ENCODE measurements around the gene CDK17. TPM values are rescaled to one million over a fixed set of nuclear protein-coding genes. Genes with fewer than 3 reads are reported as not detected.

CDK17 gene
- total RNA-seq, 1 experiment from 2014 or later: 21.4 TPM

- no peak overlapping the region for H3K9ac ChIP-seq (ENCODE audit: low read length)
- intact Hi-C loops (cut with micrococcal nuclease): no loop called here
- H3K79me2 ChIP-seq (ENCODE audit: insufficient read depth, low read length): peaks cover 84% of the 10 kb centered on the region
- ATAC-seq (no peak), DNase-seq (ENCODE audit: low read depth, low spot score) (no peak)
- BruUV-seq (replicated peaks): no TSS peak
- no peaks in the 10 kb centered on the region; a peak in 1 of 4 replicates for H3K4me1 ChIP-seq (ENCODE audit: control insufficient read depth in 1 of 2, insufficient read depth in 2 of 2, low read length in 2 of 2)
- H3K9me2 ChIP-seq (ENCODE audit: insufficient read depth): no peaks in the 10 kb centered on the region
- no peaks in the 10 kb centered on the region for H3K9me3 ChIP-seq (ENCODE audit: control insufficient read depth in 1 of 2, insufficient read depth in 1 of 2, low read depth in 1 of 2, low read length in 2 of 2)
- H3K27ac ChIP-seq (ENCODE audit: low read depth, low read length): no peak overlapping the region
- no peaks in the 10 kb centered on the region for H3K27me3 ChIP-seq (ENCODE audit: insufficient read depth, low read length)
- RAD21 ChIA-PET (ENCODE audit: low non-redundant PET in 1 of 2, low total read pairs in 2 of 2, uncharacterized antibody in 2 of 2, unreplicated experiment in 2 of 2): interaction anchor here in 1 of 2 experiments (0.5 kb wide), 2 partner anchors 176 to 277 kb away, joined by 3 read pairs; no protein-coding TSS in a partner anchor
- TF ChIP-seq FOSL1 (IDR thresholded peaks at IDR 0.05; ENCODE audit: low read depth): no peak
- no peak for TF ChIP-seq EZH2phosphoT487 (IDR thresholded peaks at IDR 0.05; ENCODE audit: borderline replicate concordance)
- TF ChIP-seq JUND (IDR thresholded peaks at IDR 0.05): no peak
- TF ChIP-seq ZNF274 (IDR thresholded peaks at IDR 0.05; ENCODE audit: low read depth, low read length): no peak
- no peak for TF ChIP-seq TCF7L2 (IDR thresholded peaks at IDR 0.05; ENCODE audit: borderline replicate concordance, extremely low read depth, insufficient read depth, insufficient read length)
- POLR2A ChIA-PET: interaction anchor here (1.4 kb wide), 1 partner anchor 49 kb away, joined by 3 read pairs; no protein-coding TSS in a partner anchor
- no peak overlapping the region for H3K4me2 ChIP-seq (ENCODE audit: low read length)
- no peaks in the 10 kb centered on the region for H3K36me3 ChIP-seq (ENCODE audit: control insufficient read depth in 1 of 2, insufficient read depth in 2 of 2, low read length in 2 of 2)
- CTCF ChIA-PET: no interaction called here
- H3K4me3 ChIP-seq (replicated peaks in 1 of 2; ENCODE audit: low read depth in 1 of 2, low read length in 2 of 2): no peak overlapping the region
- no peak overlapping the region for H2AFZ ChIP-seq (ENCODE audit: low read depth, low read length, poor library complexity, severe bottlenecking)
- H4K20me1 ChIP-seq (ENCODE audit: insufficient read depth): no peaks in the 10 kb centered on the region
Observed at GRCh38 chr12:96238336-96239047, 161.7 kb downstream of the CDK17 start.

- Histone ChIP-seq H3K79me2 (ENCODE audit: insufficient read depth, low read length) (peaks cover 85% of the 10 kb centered on the region), H3K27me3 (ENCODE audit: insufficient read depth, low read length) (no peaks in the 10 kb centered on the region), H3K27ac (ENCODE audit: low read depth, low read length) (no peak overlapping the region), H3K9ac (ENCODE audit: low read length) (no peak overlapping the region), H3K9me3 (ENCODE audit: control insufficient read depth in 1 of 2, insufficient read depth in 1 of 2, low read depth in 1 of 2, low read length in 2 of 2) (no peaks in the 10 kb centered on the region), H4K20me1 (ENCODE audit: insufficient read depth) (no peaks in the 10 kb centered on the region), H3K9me2 (ENCODE audit: insufficient read depth) (no peaks in the 10 kb centered on the region), H3K4me2 (ENCODE audit: low read length) (no peak overlapping the region), H2AFZ (ENCODE audit: low read depth, low read length, poor library complexity, severe bottlenecking) (no peak overlapping the region), H3K36me3 (ENCODE audit: control insufficient read depth in 1 of 2, insufficient read depth in 2 of 2, low read length in 2 of 2) (no peaks in the 10 kb centered on the region), H3K4me1 (ENCODE audit: control insufficient read depth in 1 of 2, insufficient read depth in 2 of 2, low read length in 2 of 2) (no peaks in the 10 kb centered on the region; a peak in 1 of 4 replicates), H3K4me3 (replicated peaks in 1 of 2; ENCODE audit: low read depth in 1 of 2, low read length in 2 of 2) (no peak overlapping the region)
- DNase-seq (ENCODE audit: low read depth, low spot score): no peak
- intact Hi-C loops (cut with micrococcal nuclease): no loop called here
- ChIA-PET RAD21 (ENCODE audit: low non-redundant PET in 1 of 2, low total read pairs in 2 of 2, uncharacterized antibody in 2 of 2, unreplicated experiment in 2 of 2) (no interaction called here), POLR2A (no interaction called here), CTCF (no interaction called here)
- no TSS peak for BruUV-seq (replicated peaks)
- ATAC-seq: no peak
- no peak for TF ChIP-seq POLR2A (IDR thresholded peaks at IDR 0.05; ENCODE audit: borderline replicate concordance, extremely low read depth, insufficient read depth, insufficient read length)
- TF ChIP-seq SP1 (IDR thresholded peaks at IDR 0.05; ENCODE audit: low read depth): no peak
- TF ChIP-seq MAX (IDR thresholded peaks at IDR 0.05): no peak
- no peak for TF ChIP-seq ELF1 (IDR thresholded peaks at IDR 0.05; ENCODE audit: borderline replicate concordance, low read depth)
- no peak for TF ChIP-seq ZFX (IDR thresholded peaks at IDR 0.05)
- TF ChIP-seq POLR2AphosphoS5 (IDR thresholded peaks at IDR 0.05; ENCODE audit: low read depth, low read length): no peak
- TF ChIP-seq EZH2phosphoT487 (IDR thresholded peaks at IDR 0.05; ENCODE audit: borderline replicate concordance): no peak
- no peak for TF ChIP-seq TCF7L2 (IDR thresholded peaks at IDR 0.05; ENCODE audit: borderline replicate concordance, extremely low read depth, insufficient read depth, insufficient read length)
- TF ChIP-seq REST (IDR thresholded peaks at IDR 0.05; ENCODE audit: low read depth): no peak
- TF ChIP-seq FOSL1 (IDR thresholded peaks at IDR 0.05; ENCODE audit: low read depth): no peak
- TF ChIP-seq EGR1 (IDR thresholded peaks at IDR 0.05; ENCODE audit: low read depth): no peak
Observed at GRCh38 chr12:96237465-96238077, 162.7 kb downstream of the CDK17 start.

Measured in HCT116 (cell line).